HG02571 (cell line): ENCODE measurements around the gene ZSCAN26.
"Not testable (repeated sequence)": the region's sequence is repeated elsewhere in the genome, so short reads cannot be mapped to it uniquely, and the experiment has no call there.

Source experiments
- ATAC-seq: cut with Tn5 transposase; IDR thresholded peaks from one replicate; pipeline ENCODE4 v1.9.1; 2021; ENCODE audit warnings: mild to moderate bottlenecking, moderate library complexity; ENCODE audit not compliant: unreplicated experiment

Gene ZSCAN26

DNA sequence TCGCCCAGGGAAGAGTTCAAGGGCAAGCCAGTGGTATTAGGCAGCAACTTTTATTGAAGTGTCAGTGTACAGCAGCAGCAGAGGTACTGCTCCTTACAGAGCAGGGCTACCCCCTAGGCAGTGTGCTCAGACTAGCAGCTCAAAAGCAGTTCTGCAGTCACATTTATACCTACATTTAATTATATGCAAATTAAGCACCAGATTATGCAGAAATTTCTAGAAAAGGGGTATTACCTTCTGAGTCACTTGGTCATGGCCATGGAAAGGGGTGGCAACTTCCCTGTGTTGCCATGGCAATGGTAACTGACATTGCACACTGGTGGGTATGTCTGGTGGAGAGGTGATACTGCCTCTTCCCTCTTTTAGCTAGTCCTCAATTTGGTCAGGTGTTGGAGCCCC lies 12.8 kb upstream of the ZSCAN26 start:
- no peak for ATAC-seq

DNA sequence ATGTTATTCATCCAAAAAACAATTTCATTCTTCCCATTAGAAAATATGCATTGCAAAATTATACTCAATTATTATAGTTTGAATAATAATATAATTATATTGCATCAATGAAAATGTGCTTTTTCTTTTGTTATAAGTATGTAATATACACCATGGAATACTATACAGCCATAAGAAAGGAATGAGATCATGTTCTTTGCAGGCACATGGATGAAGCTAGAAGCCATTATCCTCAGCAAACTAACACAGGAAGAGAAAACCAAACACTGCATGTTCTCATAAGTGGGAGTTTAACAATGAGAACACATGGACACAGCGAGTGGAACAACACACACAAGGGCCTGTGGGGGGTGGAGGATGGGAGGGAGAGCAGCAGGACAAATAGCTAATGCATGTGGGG lies 9.9 kb upstream of the ZSCAN26 start:
- no peak for ATAC-seq

DNA sequence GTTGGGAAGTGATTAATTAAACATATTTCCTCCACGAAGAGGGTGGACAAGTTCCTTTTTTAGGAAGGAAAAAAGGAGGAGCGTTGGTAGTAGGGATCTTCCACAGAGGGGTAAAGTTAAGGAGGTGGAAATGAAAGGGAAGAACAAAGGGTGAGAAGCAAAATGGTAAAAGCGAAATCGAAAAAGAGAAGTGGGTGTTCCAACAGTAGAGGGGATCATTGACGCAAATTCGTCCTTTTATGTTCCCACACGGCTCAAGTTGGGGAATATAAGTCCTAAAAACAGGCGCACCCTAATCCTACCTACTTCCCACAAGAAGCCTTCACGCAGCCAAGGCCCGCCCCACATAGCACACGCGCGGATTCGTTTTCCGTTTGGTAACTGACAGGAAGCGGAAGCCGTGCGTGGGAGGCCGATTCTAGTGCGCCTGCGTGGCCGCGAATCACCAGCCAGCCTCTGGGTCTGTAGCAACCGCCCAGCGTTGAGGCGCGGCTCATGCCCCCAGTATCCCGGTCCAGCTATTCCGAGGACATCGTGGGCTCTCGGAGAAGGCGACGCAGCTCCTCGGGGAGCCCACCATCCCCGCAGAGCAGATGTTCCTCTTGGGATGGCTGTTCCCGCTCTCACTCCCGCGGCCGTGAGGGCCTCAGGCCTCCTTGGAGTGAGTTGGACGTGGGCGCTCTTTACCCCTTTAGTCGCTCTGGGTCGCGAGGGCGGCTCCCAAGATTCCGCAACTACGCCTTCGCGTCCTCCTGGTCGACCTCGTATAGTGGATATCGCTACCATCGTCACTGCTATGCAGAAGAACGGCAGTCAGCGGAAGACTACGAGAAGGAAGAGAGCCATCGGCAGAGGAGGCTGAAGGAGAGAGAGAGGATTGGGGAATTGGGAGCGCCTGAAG lies 7.8 kb upstream of the ZSCAN26 start, which contains the start of gene NKAPL:
Gene NKAPL, plus strand, starts transcription at position 421 of the 901 bp plus-strand sequence. Its CDS starts 75 bp downstream, at position 496.
- ATAC-seq = no peak

DNA sequence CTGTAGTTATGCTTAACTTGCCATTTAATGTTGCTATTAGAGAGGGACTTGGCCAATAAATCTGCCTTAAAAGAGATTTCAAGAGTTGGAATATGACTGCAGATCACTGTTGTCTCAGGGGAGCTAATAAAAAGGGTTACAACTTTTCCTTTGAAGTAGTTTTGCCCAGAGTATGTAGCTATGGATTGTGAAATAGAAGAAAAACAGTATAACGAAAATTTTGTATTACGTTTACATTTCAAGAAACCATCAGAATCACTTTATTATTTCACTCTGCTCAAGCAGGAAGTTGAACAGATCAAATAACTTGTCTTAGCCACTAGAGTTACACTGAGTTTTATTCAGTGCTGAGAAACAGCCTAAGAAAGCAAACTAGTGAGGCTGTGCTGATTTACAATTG lies 3.0 kb upstream of the ZSCAN26 start:
- ATAC-seq = no peak

DNA sequence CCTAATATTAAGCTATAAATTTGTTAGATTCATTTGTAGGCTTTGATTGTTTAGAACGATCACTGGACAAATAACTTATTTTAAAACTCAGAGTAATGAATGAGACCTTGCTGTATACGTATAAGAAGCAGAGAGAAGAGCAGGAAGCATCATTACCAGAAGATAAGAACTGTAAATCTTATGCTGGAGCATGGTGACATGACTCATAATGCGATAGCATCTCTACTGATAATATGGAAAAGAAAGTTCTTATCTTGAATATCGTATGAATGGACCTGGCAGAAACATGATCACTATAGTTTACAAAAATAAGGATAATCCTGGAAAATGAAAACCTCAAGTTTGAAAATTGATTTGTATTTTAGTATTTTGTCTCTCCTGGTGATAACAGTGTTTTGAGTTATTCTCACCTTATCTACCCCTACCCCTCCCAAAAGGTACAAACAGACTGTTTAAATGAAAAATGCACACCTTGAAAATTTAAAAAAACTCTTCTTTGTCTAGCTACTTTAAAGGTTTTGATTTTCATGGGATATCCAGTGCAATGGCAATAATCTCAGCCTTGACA lies 2.0 kb upstream of the ZSCAN26 start:
- ATAC-seq = no peak

DNA sequence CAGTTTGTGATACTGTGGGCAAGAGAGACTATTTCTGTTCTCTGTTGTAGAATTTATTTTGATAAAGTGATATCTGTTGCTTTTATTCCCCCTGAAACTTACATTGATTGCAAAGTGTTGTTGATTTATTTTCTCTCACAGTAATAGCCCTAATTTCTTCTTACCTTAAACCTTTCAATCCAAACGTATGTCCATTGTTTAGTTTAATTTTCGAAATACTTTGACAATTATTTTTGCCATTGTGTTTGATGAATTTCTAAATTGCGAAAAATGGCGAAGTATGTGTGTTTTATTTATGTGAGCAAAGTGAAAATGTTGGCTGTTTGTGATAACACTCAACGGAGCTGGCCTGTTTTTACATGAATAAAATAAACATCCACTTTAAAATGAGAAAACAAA lies 381 bp upstream of the ZSCAN26 start:
- ATAC-seq = no peak

DNA sequence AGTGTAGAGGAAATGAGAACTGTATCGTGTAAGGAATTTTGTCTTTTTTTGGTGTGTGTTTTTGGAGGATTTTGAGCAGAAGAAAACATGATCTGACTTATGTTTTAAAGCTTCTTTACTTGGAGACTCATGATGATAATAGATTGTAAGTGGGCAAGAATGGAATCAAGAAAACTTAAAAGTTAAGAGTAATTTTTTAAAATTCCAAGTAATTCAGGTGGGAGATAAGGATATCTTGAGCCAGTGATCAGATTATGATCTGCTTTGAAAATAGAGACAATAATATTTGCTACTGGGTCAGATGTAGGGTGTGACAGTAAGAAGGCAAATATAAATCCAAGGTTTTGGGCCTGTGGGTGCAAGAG lies 734 bp downstream of the ZSCAN26 start:
- ATAC-seq = no peak

DNA sequence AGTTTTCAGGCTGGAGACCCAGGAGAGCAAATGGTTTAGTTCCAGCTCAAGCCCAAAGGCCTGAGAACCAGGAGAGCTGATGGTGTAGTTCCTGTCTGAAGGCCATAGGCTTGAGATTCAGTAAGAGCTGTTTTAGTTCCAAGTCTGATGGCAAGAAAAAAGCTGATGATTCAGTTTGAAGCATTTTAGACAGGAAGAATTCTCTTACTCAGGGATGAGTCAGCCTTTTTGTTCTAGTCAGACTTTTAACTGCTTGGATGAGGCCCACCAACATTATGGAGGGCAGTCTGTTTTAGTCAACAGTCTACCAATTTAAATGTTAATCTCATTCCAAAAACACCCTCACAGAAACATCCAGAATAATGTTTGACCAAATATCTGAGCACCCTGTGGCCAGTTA lies 2.5 kb downstream of the ZSCAN26 start:
- ATAC-seq = no peak

DNA sequence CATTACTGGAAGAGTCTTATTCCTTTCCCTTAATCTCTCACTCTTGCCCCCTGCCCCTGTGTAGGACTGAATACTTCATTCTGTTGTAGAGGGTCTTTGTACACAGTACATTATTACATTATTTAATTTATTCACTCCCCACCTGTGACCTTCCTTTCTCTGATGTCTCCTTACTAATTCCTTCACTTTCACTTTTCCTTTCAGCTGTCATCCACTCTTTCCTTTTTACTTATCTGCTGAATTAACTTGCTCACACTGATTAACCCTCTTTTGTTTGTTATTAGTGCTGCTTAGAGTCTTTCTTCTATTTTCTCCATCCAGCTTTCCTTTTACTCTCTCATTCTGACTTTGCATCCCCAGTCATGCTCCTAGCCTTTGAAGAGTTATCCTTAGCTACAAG lies 7.9 kb downstream of the ZSCAN26 start:
- no peak for ATAC-seq

DNA sequence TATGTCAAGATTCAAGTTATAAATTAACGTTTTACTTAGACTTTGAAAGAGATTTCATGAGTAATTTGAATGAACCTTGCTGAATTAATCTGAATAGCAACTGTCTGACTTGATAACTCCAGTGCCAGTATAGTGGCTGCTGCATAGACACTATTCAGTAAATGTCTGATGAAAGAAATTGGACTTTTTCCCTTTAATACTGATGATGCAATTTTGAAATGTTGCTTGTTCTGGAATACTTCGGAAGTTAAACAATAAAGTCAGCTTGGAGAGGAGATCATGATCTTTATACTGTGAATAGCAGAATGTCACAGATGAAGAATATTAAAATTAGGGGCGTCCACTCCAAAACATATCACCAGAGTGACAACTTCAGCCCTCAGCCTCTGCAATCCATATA lies 10.8 kb downstream of the ZSCAN26 start:
- ATAC-seq = no peak

DNA sequence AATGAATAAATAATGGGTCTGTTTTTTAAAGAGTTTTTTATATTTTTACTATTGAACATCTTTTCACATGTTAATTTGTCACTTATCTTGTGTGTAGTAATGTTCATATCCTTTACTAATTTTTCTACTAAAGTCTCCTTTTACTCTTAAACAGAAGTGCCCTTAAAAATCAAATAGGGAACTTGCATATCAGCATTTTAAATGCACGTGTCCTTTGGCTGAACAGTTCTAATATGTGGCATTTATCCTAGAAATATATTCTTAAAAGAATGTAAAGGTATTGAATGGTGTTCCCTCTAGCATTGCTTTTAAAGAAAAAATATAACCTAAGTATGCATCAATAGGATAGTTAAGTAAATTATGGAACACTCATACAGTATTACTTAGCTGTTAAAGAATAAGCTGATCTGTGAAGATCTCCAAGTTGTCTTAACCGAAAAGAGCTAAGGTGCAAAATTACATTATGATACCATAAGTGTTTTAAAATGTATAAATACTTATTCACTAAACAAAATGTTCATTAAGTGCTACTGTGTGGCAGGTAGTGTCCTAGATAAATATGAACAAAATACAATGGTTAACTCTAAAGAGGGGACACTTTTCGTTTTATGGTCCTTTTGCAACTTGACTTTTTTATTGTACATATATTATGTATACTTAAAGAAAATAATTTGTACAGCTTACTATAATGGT lies 13.8 kb downstream of the ZSCAN26 start:
- ATAC-seq = no peak

DNA sequence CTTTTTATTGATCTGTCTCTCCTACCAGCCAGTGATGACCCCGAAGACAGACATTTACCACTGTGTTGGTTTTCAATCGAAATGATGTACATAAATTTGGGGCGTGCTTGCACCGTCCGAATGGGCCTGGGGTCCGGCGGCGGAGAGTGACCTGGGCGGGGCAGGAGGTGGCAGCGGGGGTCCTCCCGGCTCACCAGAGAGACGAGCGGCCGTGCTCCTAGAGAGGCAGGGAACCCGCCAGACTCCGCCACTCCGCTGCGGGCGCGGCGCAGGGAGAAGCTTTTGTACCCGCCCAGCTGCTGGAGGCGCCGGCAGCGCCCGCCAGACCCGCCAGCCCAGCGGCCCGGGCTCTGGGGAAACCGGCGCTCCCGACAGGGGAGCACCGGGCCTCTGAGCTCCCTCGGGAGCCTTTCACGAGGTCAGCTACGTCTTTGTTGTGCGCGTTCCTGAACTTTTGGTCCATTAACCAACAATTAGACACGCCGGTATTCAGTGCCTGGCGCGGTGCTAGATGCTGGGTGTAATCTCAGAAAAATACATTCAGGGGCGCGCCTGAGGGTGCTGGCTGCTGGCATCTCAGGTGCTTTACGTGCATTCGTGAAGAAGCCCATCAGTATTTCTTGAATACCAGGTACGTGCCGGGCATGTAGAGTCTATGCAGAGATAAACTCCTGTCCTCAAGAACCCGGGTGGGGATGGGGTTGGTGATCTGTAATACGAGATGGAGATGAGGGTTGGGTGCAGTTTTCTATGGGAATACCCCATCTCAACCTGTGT lies 14.5 kb downstream of the ZSCAN26 start, which contains the start of gene PGBD1:
Gene PGBD1, plus strand, starts transcription at position 285 of the 777 bp plus-strand sequence. CDS start 2,242 bp downstream, outside the sequence.
- peak; percentile 70 for ATAC-seq

DNA sequence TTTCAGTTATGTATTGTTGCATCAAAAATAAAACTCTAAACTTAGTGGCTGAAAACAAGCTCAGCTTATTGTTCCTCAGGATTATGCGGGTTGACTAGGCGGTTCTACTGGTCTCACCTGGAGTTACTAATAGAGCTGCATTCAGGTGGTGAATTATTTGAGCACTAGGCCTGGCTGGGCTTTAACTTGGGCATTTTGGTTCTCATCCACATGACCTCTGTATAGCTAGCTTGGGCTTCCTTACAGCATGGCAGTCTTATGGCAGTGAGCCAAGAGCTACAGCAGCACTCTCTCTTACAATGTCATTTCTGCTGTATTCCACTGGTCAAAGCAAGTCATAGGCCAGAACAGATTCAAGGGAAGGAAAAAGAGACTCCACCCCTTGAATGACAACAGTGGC lies 16.0 kb downstream of the ZSCAN26 start:
- no peak for ATAC-seq

DNA sequence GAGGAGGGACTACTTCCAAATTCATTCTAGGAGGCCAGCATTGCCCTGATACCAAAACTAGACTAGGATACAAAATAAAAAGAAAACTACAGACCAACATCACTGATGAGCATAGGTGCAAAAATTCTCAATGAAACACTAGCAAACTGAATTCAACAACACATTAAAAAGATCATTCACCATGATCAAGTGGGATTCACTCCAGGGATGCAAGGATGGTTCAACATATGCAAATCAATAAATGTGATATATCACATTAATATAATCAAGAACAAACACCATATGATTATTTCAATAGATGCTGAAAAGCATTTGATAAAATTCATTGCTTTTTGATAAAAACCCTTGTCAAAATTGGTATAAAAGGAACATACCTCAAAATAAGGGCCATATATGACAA lies 24.6 kb downstream of the ZSCAN26 start:
- no peak for ATAC-seq

DNA sequence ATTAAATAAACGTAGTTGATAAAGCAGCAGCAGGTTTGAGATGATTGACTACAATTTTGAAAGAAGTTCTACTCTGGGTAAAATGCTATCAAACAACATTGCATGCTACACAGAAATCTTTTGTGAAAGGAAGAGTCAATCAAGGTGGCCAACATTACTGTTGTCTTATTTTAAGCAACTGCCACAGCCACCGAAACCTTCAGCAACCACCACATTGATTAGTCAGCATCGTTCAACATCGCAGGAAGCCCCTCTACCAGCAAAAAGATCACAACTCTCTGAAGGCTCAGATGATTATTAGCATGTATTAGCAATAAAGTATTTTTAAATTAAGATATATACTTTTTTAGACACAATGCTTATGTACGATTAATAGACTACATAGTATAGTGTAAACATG lies 28.4 kb downstream of the ZSCAN26 start:
- ATAC-seq = no peak

DNA sequence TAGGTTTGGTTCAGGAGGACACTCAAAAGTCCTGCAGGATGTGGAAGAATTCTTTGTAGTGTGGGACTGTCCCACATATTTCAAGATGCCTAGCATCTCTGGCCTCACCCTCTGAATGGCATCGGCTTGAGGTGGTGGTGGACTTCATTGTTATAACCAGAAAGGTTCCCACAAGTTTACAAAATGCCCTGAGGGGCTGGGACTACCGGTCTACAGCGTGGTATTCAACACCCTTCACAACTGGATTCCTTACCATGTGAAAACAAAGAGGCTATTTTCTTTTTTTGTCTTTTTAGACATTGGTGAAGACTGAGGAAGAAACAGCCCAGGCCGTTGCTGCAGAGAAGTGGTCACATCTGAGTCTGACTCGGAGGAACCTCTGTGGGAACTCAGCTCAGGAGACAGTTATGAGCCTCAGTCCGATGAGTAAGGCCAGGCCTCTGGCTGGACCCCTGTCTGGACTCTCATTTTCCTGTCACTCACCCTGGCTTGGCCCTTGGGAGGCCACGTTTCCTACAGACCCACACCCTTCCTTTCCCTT lies 29.6 kb downstream of the ZSCAN26 start:
- ATAC-seq = no peak

DNA sequence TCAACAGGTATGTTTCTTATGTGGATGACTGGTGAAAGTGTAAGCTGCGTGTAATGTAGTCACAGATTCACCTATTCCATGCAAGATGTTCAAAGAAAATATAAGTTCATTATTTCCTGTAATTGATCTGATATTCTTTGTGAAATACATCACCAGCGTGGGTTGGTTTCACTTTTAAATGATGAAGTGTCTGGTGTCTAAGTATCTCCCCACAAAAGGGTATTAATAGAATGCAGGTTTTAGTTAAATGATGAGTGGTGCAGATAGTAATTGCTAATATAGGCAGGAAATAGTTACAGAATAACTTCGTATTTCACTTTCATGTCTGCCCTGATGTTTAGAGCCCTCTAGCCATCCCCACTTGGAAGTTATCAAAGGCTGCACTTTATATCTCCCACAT lies 36.6 kb downstream of the ZSCAN26 start:
- no peak for ATAC-seq

DNA sequence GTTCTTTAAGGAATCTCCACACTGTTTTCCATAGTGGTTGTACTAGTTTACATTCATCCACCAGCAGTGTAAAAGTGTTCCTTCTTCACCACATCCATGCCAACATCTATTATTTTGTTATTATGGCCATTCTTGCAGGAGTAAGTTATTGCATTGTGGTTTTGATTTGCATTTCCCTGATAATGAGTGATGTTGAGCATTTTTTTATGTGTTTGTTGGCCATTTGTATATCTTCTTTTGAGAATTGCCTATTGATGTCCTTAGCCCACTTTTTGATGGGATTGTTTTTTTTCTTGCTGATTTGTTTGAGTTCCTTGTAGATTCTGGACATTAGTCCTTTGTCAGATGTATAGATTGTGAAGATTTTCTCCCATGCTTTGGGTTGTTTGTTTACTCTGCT lies 39.4 kb downstream of the ZSCAN26 start:
- ATAC-seq = not testable (repeated sequence)

DNA sequence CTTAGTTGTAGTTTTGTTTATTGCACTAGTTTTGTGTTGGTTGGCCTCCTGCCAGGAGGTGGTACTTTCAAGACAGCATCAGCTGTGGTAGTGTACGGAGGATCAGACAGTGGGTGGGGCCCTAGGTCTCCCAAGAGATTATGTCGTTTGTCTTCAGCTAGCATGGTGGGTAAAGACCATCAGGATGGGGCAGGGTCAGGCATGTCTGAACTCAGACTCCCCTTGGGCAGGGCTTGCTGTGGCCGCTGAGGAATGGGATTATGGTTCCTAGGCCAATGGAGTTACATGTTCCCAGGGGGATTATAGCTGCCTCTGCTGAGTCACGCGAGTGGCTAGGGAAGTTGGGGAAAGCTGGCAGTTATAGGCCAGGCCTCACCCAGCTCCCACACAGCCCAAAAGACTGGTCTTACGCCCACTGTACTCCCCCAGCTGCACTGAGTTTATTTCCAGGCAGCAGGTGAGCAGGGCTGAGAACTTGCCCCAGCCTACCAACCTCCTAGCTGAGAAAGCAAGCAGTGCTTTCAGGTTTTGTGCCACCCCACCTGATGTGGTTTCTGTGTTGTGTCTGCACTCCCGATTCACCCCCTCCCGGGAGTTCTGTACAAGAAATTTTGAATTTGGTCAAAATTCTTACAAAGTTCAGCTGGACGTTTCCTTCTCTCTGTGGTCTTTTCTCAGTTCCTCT lies 44.3 kb downstream of the ZSCAN26 start:
- ATAC-seq = no peak

DNA sequence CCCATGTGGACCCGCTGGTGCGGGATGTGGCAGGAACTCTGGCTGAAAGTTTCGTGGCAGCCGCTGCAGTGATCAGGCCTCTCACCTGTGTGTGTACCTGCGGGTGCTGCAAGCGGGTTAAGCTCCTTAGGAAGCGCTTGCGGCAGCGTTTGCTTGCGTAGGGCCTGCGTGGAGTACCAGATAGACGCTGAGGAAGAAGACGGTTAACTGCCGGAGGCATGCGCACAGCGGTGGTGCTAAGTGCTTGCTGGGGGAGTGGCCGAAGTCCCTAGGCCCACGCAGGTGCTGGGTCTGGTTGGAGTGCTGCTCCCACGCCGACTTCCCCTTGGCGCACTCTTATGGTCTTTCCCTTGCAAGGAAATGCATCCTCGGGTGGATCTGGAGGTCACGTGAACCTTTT lies 46.0 kb downstream of the ZSCAN26 start:
- no peak for ATAC-seq
